ENCODE measurements around the gene AMIGO1. TPM values are rescaled to one million over a fixed set of nuclear protein-coding genes. Genes with fewer than 3 reads are reported as not detected.

Gene AMIGO1
- total RNA-seq, 1 donor from 2014 or later: 3.0 TPM

GRCh38 chr1:109529881-109530456, 20.4 kb upstream of the AMIGO1 start:
- H3K27me3 ChIP-seq (ENCODE audit: control insufficient read depth, insufficient read depth, low read length): no peaks in the 10 kb centered on the region
- TF ChIP-seq, protein P1, sequence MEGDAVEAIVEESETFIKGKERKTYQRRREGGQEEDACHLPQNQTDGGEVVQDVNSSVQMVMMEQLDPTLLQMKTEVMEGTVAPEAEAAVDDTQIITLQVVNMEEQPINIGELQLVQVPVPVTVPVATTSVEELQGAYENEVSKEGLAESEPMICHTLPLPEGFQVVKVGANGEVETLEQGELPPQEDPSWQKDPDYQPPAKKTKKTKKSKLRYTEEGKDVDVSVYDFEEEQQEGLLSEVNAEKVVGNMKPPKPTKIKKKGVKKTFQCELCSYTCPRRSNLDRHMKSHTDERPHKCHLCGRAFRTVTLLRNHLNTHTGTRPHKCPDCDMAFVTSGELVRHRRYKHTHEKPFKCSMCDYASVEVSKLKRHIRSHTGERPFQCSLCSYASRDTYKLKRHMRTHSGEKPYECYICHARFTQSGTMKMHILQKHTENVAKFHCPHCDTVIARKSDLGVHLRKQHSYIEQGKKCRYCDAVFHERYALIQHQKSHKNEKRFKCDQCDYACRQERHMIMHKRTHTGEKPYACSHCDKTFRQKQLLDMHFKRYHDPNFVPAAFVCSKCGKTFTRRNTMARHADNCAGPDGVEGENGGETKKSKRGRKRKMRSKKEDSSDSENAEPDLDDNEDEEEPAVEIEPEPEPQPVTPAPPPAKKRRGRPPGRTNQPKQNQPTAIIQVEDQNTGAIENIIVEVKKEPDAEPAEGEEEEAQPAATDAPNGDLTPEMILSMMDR (IDR thresholded peaks at IDR 0.05; ENCODE audit: insufficient read depth, low read length, poor library complexity, severe bottlenecking): no peak
- H3K4me3 ChIP-seq (ENCODE audit: low read depth, low read length): no peak overlapping the region
- H3K36me3 ChIP-seq (ENCODE audit: control insufficient read depth, insufficient read depth, low read length): no peaks in the 10 kb centered on the region
- no peak for DNase-seq (ENCODE audit: low read depth)

GRCh38 chr1:109528712-109529111, 19.2 kb upstream of the AMIGO1 start:
- Histone ChIP-seq H3K36me3 (ENCODE audit: control insufficient read depth, insufficient read depth, low read length) (no peaks in the 10 kb centered on the region), H3K27me3 (ENCODE audit: control insufficient read depth, insufficient read depth, low read length) (no peaks in the 10 kb centered on the region), H3K4me3 (ENCODE audit: low read depth, low read length) (no peak overlapping the region)
- DNase-seq (ENCODE audit: low read depth): no peak
- TF ChIP-seq, protein P1 (IDR thresholded peaks at IDR 0.05; ENCODE audit: insufficient read depth, low read length, poor library complexity, severe bottlenecking): no peak

DNA sequence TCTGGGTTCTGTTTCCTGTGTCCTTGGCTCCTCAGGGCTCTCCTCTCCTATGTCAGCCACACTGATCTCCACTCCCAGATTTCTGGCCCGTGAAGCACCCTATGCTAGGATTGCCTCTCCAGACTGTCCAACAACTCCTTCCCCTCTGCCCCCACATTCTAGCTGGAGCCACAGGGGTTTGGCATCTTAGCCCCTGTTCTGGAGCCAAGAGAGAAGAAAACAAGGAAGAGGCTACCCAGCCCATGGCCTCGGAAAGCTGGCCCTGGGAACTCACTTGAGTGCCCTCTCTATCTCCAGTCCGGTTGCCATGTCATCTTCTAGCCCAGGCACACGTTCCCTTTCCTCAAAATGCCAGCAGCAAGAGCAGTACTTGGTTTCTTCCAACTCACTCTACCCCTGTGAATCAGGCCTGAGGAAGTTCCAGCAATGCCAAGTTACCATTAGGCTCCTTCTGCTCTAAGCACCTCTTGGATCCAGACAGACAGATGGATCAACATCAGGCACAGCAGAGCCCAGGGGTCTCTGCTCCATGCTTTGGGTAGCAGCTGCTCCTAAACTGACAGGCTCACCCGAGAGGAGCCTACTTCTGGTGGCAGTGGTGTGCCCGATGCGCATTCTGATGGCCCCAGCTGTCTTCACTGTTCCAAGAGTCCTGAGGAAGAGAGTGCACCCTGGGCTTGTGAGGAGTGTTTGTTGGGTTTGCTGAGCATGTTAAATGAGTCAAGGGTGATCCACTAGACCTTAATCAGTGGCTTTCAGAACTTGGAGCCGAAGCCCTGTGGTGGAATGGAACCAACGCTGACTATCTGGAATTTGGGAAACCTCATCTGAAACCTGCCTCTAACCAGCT, 18.5 kb upstream of the AMIGO1 start:
- Histone ChIP-seq H3K27me3 (ENCODE audit: control insufficient read depth, insufficient read depth, low read length) (no peaks in the 10 kb centered on the region), H3K36me3 (ENCODE audit: control insufficient read depth, insufficient read depth, low read length) (no peaks in the 10 kb centered on the region), H3K4me3 (ENCODE audit: low read depth, low read length) (no peak overlapping the region)
- no peak for DNase-seq (ENCODE audit: low read depth)
- TF ChIP-seq, protein P1 (IDR thresholded peaks at IDR 0.05; ENCODE audit: insufficient read depth, low read length, poor library complexity, severe bottlenecking): no peak

GRCh38 chr1:109527098-109527811, 17.7 kb upstream of the AMIGO1 start:
- TF ChIP-seq, protein P1 (IDR thresholded peaks at IDR 0.05; ENCODE audit: insufficient read depth, low read length, poor library complexity, severe bottlenecking): no peak
- H3K27me3 ChIP-seq (ENCODE audit: control insufficient read depth, insufficient read depth, low read length): peaks cover 2% of the 10 kb centered on the region
- DNase-seq (ENCODE audit: low read depth): no peak
- no peaks in the 10 kb centered on the region for H3K36me3 ChIP-seq (ENCODE audit: control insufficient read depth, insufficient read depth, low read length)
- no peak overlapping the region for H3K4me3 ChIP-seq (ENCODE audit: low read depth, low read length)

DNA sequence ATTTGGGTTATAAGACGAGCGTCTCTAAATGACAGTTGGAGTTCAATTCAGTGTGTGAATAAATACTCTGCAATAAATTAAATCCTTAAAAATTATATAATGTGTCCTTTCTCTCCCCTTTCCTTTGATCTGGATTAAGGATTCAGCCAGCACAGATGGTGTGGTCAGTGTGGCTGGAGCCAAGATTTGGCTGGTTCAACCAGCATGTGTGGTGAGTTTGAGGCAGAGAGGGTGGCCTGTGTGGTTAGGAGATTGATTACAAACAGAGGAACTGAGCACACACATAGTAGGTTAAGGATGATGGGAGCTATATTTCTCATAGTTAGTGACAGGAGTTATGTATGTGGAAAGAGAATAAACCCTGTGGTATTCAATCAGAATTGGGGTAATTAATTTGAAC, 14.2 kb upstream of the AMIGO1 start:
- TF ChIP-seq, protein P1 (IDR thresholded peaks at IDR 0.05; ENCODE audit: insufficient read depth, low read length, poor library complexity, severe bottlenecking): no peak
- DNase-seq (ENCODE audit: low read depth): no peak
- Histone ChIP-seq H3K4me3 (ENCODE audit: low read depth, low read length) (no peak overlapping the region), H3K36me3 (ENCODE audit: control insufficient read depth, insufficient read depth, low read length) (no peaks in the 10 kb centered on the region), H3K27me3 (ENCODE audit: control insufficient read depth, insufficient read depth, low read length) (peaks cover 8% of the 10 kb centered on the region)
